A673 (cell line): ENCODE data around the gene LHPP.

Experiments
- CTCF ChIP-seq: fragments of 300-800, 200-600 bp; sonication (generic); conservative IDR thresholded peaks from 2 replicates; pipeline ENCODE4 v1.5.1; 2017; ENCODE audit warnings: low read depth, mild to moderate bottlenecking, antibody characterized with exemption, low read length, moderate library complexity, mixed read lengths
- EZH2 ChIP-seq: fragments of 200-600 bp; sonication (generic); IDR thresholded peaks from 2 replicates; pipeline ENCODE4 v1.6.1; 2017; ENCODE audit warnings: borderline replicate concordance, low read depth, mild to moderate bottlenecking, mixed read lengths, antibody characterized with exemption, low read length; ENCODE audit not compliant: poor library complexity, severe bottlenecking

- TF ChIP-seq CTCF = no peak
- TF ChIP-seq EZH2 = no peak
Measured at GRCh38 chr10:124560377-124561105, 98.9 kb downstream of the LHPP start.
